Retinal pigment epithelial cell (primary cell): ENCODE results near the gene PRLH.

Experiments
- DNase-seq: peaks from one replicate; pipeline ENCODE4 v3.0.0-alpha.2; 2010; ENCODE audit warnings: low read depth
- H3K4me3 ChIP-seq: 2 replicates; pipeline ENCODE4 v1.5.1; 2011; ENCODE audit warnings: mild to moderate bottlenecking, low read length, control low read depth, moderate library complexity
- CTCF ChIP-seq: conservative IDR thresholded peaks from 2 replicates; pipeline ENCODE4 v1.5.1; 2011; ENCODE audit warnings: low read depth, low read length, control low read depth, inconsistent platforms

Gene PRLH

DNA sequence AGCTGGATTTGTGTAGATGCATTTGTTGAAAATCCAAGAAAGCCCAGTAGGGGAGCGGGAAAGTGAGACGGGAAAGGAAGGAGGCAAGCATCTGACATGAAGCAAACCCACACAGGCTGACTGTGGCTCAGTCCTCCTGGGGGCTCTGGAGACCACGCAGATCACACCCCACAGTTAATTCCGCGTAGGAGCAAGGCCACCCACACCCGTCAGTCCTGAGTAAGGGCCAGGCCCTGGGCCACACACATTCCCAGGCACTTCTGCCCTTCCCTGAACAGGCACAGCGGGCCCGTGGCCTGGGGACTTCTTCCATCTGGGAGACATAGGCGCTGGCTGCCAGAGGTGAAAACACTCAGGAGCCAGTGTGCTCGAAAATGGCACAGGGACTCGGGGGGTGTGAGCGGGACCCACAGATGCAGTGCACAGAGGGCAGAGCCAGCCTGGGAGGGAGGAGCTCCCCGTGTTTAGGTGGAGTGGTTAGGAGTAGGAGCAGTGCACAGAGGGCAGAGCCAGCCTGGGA lies 19.4 kb upstream of the PRLH start:
- no peak for DNase-seq
- no peak for TF ChIP-seq CTCF
- H3K4me3 ChIP-seq: no peak overlapping the region

GRCh38 chr2:237547841-237548416 lies 18.4 kb upstream of the PRLH start:
- no peak overlapping the region for H3K4me3 ChIP-seq
- no peak for DNase-seq
- TF ChIP-seq CTCF: no peak

DNA sequence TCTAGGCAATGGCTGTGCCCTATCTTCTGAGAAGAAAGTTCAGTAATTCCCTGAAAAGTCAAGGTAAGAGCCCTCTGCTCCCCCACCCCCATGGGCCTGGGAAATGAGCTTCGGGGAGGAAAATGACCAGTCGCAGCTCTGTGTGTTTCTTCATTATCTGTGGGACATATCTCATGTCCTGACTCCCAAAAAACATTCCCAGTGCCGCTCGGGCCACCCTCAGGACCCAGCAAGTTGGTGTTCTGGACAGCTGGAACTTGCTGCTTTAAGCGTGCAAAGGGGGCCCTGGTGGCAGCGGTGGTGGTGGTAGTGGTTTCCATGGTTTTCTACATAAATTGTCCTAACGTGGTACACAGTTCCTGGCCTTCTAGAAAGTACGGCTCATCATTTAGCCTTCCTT lies 17.2 kb upstream of the PRLH start:
- no peak overlapping the region for H3K4me3 ChIP-seq
- DNase-seq: no peak
- no peak for TF ChIP-seq CTCF

- no peak overlapping the region for H3K4me3 ChIP-seq
- TF ChIP-seq CTCF: no peak
- no peak for DNase-seq
Measured at GRCh38 chr2:237549643-237550415, 16.5 kb upstream of the PRLH start.

DNA sequence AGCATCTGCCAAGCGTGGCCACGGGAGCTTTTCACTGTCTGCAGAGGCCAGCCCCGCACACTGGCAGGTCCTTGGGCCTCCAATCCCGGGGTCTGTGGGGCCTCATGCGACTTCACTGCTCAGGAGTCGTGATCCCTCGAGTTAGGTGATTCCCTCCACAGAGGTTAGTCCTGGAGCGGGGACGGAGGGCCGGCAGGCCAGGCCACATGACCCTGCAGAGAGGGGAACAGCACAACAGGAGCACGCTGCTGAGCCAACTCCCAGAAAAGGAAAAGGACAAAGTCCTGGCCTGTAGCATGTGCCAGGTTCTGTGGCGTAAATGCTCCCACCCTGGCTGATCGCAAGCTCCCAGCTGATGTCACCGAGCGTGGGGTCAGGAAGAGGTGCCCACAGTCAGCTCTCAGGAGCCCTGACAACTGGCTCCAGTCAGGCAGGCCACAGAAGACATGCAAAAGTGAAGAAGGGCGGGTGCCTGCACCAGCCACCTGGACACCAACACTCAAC lies 15.3 kb upstream of the PRLH start:
- no peak overlapping the region for H3K4me3 ChIP-seq
- TF ChIP-seq CTCF: no peak
- no peak for DNase-seq

DNA sequence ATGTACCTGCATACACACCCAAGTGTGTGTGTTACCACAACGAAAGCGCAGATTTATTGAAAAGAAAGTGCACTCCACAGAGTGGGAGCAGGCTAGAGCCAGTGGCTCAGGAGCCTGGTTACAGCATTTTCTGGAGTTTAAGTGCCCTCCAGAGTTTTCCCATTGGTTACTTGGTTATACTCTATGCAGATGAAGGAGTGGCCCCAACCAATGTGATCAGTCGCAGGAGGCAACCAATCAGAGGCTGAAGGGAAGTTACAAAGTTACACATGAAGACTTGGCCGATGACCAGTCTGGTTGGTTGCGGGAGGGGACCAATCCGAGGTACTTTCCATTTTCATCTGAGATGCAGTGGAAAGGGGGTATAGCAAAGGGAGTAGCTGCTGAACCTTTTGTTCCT lies 13.5 kb upstream of the PRLH start:
- no peak overlapping the region for H3K4me3 ChIP-seq
- no peak for DNase-seq
- TF ChIP-seq CTCF: no peak

GRCh38 chr2:237553948-237554347 lies 12.4 kb upstream of the PRLH start:
- H3K4me3 ChIP-seq: no peak overlapping the region
- DNase-seq: no peak
- TF ChIP-seq CTCF: no peak
